Measurements from ENCODE around the gene RNF220.

RNF220 gene

DNA sequence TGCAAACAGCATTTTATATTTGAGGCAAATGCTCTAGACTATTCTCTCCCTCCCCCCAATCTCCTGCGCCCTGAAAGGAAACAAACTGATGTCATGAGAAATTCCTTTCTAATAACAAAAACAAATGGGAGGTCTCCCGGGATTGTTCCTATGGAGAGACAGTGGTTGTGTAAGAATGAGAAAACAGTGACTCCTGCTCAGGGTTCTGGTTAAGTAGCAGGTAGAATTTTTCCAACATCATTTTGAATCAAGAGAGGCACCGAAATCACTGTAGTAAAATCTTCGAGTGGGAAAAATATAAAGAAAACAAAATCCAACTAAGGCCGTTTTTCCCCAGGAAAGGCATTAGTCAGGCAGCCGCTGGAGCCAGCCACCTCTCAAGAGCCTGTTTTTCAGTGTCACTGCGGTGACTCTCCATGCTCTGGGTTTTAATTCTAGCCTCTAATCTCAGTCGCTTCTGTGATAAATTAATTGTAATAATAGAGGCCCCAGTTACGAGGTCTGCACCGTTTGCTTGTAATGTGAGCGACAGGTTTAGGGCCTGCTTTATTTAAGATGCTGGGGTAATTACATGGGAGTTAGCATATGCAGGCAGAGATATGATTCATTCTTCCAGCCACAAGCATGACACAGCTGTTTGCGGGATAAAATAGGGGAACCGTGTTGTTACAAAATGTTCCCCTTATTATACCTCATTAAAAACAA, 80.3 kb downstream of the RNF220 start (continued):
- TF ChIP-seq, protein P1, sequence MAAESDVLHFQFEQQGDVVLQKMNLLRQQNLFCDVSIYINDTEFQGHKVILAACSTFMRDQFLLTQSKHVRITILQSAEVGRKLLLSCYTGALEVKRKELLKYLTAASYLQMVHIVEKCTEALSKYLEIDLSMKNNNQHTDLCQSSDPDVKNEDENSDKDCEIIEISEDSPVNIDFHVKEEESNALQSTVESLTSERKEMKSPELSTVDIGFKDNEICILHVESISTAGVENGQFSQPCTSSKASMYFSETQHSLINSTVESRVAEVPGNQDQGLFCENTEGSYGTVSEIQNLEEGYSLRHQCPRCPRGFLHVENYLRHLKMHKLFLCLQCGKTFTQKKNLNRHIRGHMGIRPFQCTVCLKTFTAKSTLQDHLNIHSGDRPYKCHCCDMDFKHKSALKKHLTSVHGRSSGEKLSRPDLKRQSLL (tag by site-specific recombination; IDR thresholded peaks at IDR 0.05): no peak; the same call in 1 of the 2 replicates
- TF ChIP-seq ZNF621 (tag by site-specific recombination; IDR thresholded peaks at IDR 0.05) (no peak), YY2 (tag by site-specific recombination; IDR thresholded peaks at IDR 0.05) (no peak), ZNF202 (tag by site-specific recombination; IDR thresholded peaks at IDR 0.05; ENCODE audit: borderline replicate concordance) (no peak), IKZF3 (tag by site-specific recombination; IDR thresholded peaks at IDR 0.05) (peak; percentile 44), ZNF426 (tag by site-specific recombination; IDR thresholded peaks at IDR 0.05) (no peak), ZBTB48 (tag by site-specific recombination; IDR thresholded peaks at IDR 0.05) (no peak), BCL11A (tag by site-specific recombination; IDR thresholded peaks at IDR 0.05; ENCODE audit: low read depth) (no peak), ZNF394 (tag by site-specific recombination; IDR thresholded peaks at IDR 0.05; ENCODE audit: borderline replicate concordance) (no peak), ZSCAN23 (tag by site-specific recombination; IDR thresholded peaks at IDR 0.05) (no peak), ZNF214 (tag by site-specific recombination; IDR thresholded peaks at IDR 0.05; ENCODE audit: borderline replicate concordance) (no peak), ZNF311 (tag by site-specific recombination; IDR thresholded peaks at IDR 0.05; ENCODE audit: borderline replicate concordance) (no peak), WT1 (tag by site-specific recombination; IDR thresholded peaks at IDR 0.05) (peak; percentile 95), ZNF596 (tag by site-specific recombination; IDR thresholded peaks at IDR 0.05) (no peak), GLIS1 (tag by site-specific recombination; IDR thresholded peaks at IDR 0.05) (0 out of 2 replicates have a peak, but pooled peaks have one; percentile 25), ZNF560 (tag by site-specific recombination; IDR thresholded peaks at IDR 0.05; ENCODE audit: borderline replicate concordance) (no peak), ZNF660 (tag by site-specific recombination; IDR thresholded peaks at IDR 0.05) (no peak), GLI2 (tag by site-specific recombination; IDR thresholded peaks at IDR 0.05; ENCODE audit: borderline replicate concordance, low read depth) (no peak), GLIS2 (tag by site-specific recombination; IDR thresholded peaks at IDR 0.05) (no peak), ZNF266 (tag by site-specific recombination; IDR thresholded peaks at IDR 0.05; ENCODE audit: low read depth) (no peak), ZNF24 (tag by site-specific recombination; IDR thresholded peaks at IDR 0.05) (peak; percentile 43; the same call in 1 of the 2 replicates), SP2 (tag by site-specific recombination; IDR thresholded peaks at IDR 0.05) (no peak), ZNF548 (tag by site-specific recombination; IDR thresholded peaks at IDR 0.05) (no peak), ZNF677 (tag by site-specific recombination; IDR thresholded peaks at IDR 0.05) (no peak), KLF7 (tag by site-specific recombination; IDR thresholded peaks at IDR 0.05; ENCODE audit: borderline replicate concordance) (no peak), SCRT1 (tag by site-specific recombination; IDR thresholded peaks at IDR 0.05; ENCODE audit: borderline replicate concordance) (peak; percentile 30; the same call in 1 of the 2 replicates), TRIM28 (IDR thresholded peaks at IDR 0.05; ENCODE audit: borderline replicate concordance, low read length) (no peak; the same call in 1 of the 2 replicates), MZF1 (tag by site-specific recombination; IDR thresholded peaks at IDR 0.05; ENCODE audit: borderline replicate concordance) (peak; percentile 80), KLF10 (tag by site-specific recombination; IDR thresholded peaks at IDR 0.05) (peak; percentile 49; the same call in 1 of the 2 replicates), ZNF112 (tag by site-specific recombination; IDR thresholded peaks at IDR 0.05) (no peak)
- TF ChIP-seq, protein P2, sequence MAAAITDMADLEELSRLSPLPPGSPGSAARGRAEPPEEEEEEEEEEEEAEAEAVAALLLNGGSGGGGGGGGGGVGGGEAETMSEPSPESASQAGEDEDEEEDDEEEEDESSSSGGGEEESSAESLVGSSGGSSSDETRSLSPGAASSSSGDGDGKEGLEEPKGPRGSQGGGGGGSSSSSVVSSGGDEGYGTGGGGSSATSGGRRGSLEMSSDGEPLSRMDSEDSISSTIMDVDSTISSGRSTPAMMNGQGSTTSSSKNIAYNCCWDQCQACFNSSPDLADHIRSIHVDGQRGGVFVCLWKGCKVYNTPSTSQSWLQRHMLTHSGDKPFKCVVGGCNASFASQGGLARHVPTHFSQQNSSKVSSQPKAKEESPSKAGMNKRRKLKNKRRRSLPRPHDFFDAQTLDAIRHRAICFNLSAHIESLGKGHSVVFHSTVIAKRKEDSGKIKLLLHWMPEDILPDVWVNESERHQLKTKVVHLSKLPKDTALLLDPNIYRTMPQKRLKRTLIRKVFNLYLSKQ (tag by site-specific recombination; IDR thresholded peaks at IDR 0.05; ENCODE audit: borderline replicate concordance): no peak
- TF ChIP-seq, protein P3, sequence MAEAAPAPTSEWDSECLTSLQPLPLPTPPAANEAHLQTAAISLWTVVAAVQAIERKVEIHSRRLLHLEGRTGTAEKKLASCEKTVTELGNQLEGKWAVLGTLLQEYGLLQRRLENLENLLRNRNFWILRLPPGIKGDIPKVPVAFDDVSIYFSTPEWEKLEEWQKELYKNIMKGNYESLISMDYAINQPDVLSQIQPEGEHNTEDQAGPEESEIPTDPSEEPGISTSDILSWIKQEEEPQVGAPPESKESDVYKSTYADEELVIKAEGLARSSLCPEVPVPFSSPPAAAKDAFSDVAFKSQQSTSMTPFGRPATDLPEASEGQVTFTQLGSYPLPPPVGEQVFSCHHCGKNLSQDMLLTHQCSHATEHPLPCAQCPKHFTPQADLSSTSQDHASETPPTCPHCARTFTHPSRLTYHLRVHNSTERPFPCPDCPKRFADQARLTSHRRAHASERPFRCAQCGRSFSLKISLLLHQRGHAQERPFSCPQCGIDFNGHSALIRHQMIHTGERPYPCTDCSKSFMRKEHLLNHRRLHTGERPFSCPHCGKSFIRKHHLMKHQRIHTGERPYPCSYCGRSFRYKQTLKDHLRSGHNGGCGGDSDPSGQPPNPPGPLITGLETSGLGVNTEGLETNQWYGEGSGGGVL (tag by site-specific recombination; IDR thresholded peaks at IDR 0.05): 0 out of 2 replicates have a peak, but pooled peaks have one; percentile 9
- TF ChIP-seq, protein P4, sequence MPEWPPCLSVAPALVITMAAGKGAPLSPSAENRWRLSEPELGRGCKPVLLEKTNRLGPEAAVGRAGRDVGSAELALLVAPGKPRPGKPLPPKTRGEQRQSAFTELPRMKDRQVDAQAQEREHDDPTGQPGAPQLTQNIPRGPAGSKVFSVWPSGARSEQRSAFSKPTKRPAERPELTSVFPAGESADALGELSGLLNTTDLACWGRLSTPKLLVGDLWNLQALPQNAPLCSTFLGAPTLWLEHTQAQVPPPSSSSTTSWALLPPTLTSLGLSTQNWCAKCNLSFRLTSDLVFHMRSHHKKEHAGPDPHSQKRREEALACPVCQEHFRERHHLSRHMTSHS (tag by site-specific recombination; IDR thresholded peaks at IDR 0.05): peak; percentile 76; the same call in 1 of the 2 replicates
- TF ChIP-seq, protein P5, sequence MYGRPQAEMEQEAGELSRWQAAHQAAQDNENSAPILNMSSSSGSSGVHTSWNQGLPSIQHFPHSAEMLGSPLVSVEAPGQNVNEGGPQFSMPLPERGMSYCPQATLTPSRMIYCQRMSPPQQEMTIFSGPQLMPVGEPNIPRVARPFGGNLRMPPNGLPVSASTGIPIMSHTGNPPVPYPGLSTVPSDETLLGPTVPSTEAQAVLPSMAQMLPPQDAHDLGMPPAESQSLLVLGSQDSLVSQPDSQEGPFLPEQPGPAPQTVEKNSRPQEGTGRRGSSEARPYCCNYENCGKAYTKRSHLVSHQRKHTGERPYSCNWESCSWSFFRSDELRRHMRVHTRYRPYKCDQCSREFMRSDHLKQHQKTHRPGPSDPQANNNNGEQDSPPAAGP (tag by site-specific recombination; IDR thresholded peaks at IDR 0.05): peak; percentile 64
